Measurements from ENCODE around the gene C2orf72.

The C2orf72 gene

DNA sequence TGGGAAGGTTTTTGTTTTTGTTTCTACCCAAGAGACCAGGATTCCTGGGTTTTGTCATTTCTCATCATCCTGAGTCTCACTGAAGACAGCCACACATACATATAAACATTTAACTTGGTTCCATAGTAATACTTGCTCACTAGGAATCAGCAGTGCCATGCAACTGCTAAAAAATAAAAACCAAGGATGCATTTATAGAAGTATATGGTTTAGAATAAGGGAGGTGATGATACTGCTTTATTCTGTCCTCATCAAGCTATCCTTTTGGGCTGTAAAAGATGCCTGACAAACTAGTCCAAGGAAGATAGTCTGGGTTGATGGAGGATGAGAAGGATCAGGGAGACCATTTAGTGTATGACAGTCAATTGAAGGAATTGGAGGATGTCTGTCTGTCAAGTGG is 40.7 kb upstream of the C2orf72 start:
- Histone ChIP-seq H3K4me1 (ENCODE audit: insufficient read depth, low read length, poor library complexity, severe bottlenecking) (no peaks in the 10 kb centered on the region), H3K4me2 (ENCODE audit: low read depth, low read length, poor library complexity, severe bottlenecking) (no peak overlapping the region), H3K9me2 (replicated peaks; ENCODE audit: low read depth, low read length) (no peaks in the 10 kb centered on the region), H2AFZ (ENCODE audit: low read length) (no peak overlapping the region), H3F3A (ENCODE audit: low read depth) (no peaks in the 10 kb centered on the region), H3K9ac (ENCODE audit: low read depth, low read length, poor library complexity, severe bottlenecking) (no peak overlapping the region), H3K4me3 (ENCODE audit: low read length, poor library complexity, severe bottlenecking) (no peak overlapping the region), H4K20me1 (ENCODE audit: insufficient read depth, low read length, poor library complexity, severe bottlenecking) (no peaks in the 10 kb centered on the region), H3K79me2 (ENCODE audit: insufficient read depth, low read length) (no peaks in the 10 kb centered on the region), H3K9me3 (ENCODE audit: insufficient read depth, low read depth, low read length) (no peaks in the 10 kb centered on the region), H3K36me3 (ENCODE audit: insufficient read depth, low read length) (no peaks in the 10 kb centered on the region), H3K27me3 (ENCODE audit: insufficient read depth, low read length, poor library complexity, severe bottlenecking) (no peaks in the 10 kb centered on the region)
- no peak for TF ChIP-seq EZH2phosphoT487 (IDR thresholded peaks at IDR 0.05; ENCODE audit: borderline replicate concordance)

DNA sequence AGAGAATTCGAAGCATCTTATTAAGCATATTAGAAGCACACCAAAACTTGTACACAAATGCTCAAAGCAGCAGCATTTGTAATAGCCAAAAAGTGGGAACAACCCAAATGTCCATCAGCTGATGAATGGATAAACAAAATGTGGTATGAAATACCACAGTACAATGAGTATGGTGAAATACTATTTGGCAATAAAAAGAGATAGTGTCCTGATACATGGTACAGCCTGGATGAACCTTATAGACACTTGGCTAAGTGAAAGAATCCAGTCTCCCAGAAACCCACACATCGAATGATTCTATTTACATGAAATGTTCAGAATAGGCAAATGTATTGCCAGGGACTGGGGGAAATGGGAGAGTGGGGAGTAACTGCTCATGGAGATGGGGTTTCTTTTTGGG is 38.4 kb upstream of the C2orf72 start:
- Histone ChIP-seq H3F3A (ENCODE audit: low read depth) (no peaks in the 10 kb centered on the region), H3K36me3 (ENCODE audit: insufficient read depth, low read length) (no peaks in the 10 kb centered on the region), H3K27me3 (ENCODE audit: insufficient read depth, low read length, poor library complexity, severe bottlenecking) (peaks cover 4% of the 10 kb centered on the region), H4K20me1 (ENCODE audit: insufficient read depth, low read length, poor library complexity, severe bottlenecking) (no peaks in the 10 kb centered on the region), H3K9me3 (ENCODE audit: insufficient read depth, low read depth, low read length) (no peaks in the 10 kb centered on the region), H3K4me1 (ENCODE audit: insufficient read depth, low read length, poor library complexity, severe bottlenecking) (no peaks in the 10 kb centered on the region), H3K4me3 (ENCODE audit: low read length, poor library complexity, severe bottlenecking) (no peak overlapping the region), H3K4me2 (ENCODE audit: low read depth, low read length, poor library complexity, severe bottlenecking) (no peak overlapping the region), H2AFZ (ENCODE audit: low read length) (no peak overlapping the region), H3K9ac (ENCODE audit: low read depth, low read length, poor library complexity, severe bottlenecking) (no peak overlapping the region), H3K9me2 (replicated peaks; ENCODE audit: low read depth, low read length) (no peaks in the 10 kb centered on the region), H3K79me2 (ENCODE audit: insufficient read depth, low read length) (no peaks in the 10 kb centered on the region)
- TF ChIP-seq, protein P1, sequence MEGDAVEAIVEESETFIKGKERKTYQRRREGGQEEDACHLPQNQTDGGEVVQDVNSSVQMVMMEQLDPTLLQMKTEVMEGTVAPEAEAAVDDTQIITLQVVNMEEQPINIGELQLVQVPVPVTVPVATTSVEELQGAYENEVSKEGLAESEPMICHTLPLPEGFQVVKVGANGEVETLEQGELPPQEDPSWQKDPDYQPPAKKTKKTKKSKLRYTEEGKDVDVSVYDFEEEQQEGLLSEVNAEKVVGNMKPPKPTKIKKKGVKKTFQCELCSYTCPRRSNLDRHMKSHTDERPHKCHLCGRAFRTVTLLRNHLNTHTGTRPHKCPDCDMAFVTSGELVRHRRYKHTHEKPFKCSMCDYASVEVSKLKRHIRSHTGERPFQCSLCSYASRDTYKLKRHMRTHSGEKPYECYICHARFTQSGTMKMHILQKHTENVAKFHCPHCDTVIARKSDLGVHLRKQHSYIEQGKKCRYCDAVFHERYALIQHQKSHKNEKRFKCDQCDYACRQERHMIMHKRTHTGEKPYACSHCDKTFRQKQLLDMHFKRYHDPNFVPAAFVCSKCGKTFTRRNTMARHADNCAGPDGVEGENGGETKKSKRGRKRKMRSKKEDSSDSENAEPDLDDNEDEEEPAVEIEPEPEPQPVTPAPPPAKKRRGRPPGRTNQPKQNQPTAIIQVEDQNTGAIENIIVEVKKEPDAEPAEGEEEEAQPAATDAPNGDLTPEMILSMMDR (conservative IDR thresholded peaks at IDR 0.05; ENCODE audit: low read length): no peak
- no peak for TF ChIP-seq EZH2phosphoT487 (IDR thresholded peaks at IDR 0.05; ENCODE audit: borderline replicate concordance)

DNA sequence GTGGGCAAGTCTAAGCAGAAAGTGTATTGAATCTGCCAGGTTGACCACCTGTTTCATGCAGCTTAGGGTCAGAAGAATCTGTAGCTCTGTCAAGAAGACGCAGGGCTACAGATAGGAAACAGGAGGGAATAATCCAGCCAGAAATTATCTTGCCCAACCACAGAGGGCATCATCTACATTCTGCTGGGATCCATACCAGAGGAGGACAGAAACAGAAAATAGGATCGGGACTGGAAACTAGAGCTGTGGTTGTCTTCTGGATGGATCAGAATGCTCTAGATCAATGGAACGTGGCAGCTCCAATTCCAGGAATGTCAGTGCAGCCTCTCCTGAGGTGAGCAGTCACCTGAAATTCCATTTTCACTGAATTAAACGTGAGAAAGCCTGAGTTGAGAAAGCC is 37.8 kb upstream of the C2orf72 start:
- H3K4me3 ChIP-seq (ENCODE audit: low read length, poor library complexity, severe bottlenecking): no peak overlapping the region
- no peak overlapping the region for H3K4me2 ChIP-seq (ENCODE audit: low read depth, low read length, poor library complexity, severe bottlenecking)
- no peak overlapping the region for H2AFZ ChIP-seq (ENCODE audit: low read length)
- no peaks in the 10 kb centered on the region for H3K9me3 ChIP-seq (ENCODE audit: insufficient read depth, low read depth, low read length)
- H3K27me3 ChIP-seq (ENCODE audit: insufficient read depth, low read length, poor library complexity, severe bottlenecking): peaks cover 4% of the 10 kb centered on the region
- H3K36me3 ChIP-seq (ENCODE audit: insufficient read depth, low read length): no peaks in the 10 kb centered on the region
- TF ChIP-seq, protein P1 (conservative IDR thresholded peaks at IDR 0.05; ENCODE audit: low read length): no peak
- no peak for TF ChIP-seq EZH2phosphoT487 (IDR thresholded peaks at IDR 0.05; ENCODE audit: borderline replicate concordance)
- H3F3A ChIP-seq (ENCODE audit: low read depth): no peaks in the 10 kb centered on the region
- H3K4me1 ChIP-seq (ENCODE audit: insufficient read depth, low read length, poor library complexity, severe bottlenecking): no peaks in the 10 kb centered on the region
- no peak overlapping the region for H3K9ac ChIP-seq (ENCODE audit: low read depth, low read length, poor library complexity, severe bottlenecking)
- no peaks in the 10 kb centered on the region for H4K20me1 ChIP-seq (ENCODE audit: insufficient read depth, low read length, poor library complexity, severe bottlenecking)
- no peaks in the 10 kb centered on the region for H3K79me2 ChIP-seq (ENCODE audit: insufficient read depth, low read length)
- H3K9me2 ChIP-seq (replicated peaks; ENCODE audit: low read depth, low read length): no peaks in the 10 kb centered on the region

DNA sequence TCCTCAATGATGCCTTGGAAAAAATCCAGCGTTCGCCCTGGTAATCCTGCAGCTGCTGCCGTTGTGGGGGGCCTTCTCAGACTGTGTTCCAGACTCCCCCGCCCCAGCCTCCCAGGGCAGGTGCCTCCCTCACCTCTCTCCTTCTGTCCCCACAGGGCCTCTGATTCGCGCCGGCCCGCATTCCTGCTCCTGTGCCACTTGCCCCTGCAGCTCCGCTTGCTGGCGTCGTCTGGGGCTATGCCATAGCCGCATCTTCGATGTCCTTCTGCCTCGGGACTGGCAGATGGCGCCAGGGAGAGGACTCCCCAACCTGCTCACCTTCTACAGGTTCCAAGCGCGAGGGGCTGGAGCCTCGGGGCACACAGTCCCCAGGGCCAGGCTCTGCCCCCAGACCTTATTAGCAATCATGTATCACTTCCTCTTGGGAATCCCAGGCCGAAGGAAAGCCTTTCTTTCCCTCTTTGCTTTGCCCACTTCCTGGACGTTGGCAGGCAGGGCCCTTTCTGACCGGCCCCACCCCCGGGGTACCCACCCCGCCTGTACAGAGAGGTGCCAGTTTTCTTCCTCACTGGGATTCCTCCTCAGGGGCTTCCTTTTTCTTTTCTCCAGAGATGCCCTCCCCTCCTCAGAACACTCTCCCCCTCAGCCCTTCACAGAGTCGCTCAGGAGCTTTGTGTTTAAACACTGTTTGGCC is 37.0 kb upstream of the C2orf72 start:
- H3K9me2 ChIP-seq (replicated peaks; ENCODE audit: low read depth, low read length): no peaks in the 10 kb centered on the region
- H3K9me3 ChIP-seq (ENCODE audit: insufficient read depth, low read depth, low read length): no peaks in the 10 kb centered on the region
- H3K4me3 ChIP-seq (ENCODE audit: low read length, poor library complexity, severe bottlenecking): no peak overlapping the region
- H3F3A ChIP-seq (ENCODE audit: low read depth): no peaks in the 10 kb centered on the region
- no peaks in the 10 kb centered on the region for H3K79me2 ChIP-seq (ENCODE audit: insufficient read depth, low read length)
- H3K9ac ChIP-seq (ENCODE audit: low read depth, low read length, poor library complexity, severe bottlenecking): no peak overlapping the region
- H3K4me2 ChIP-seq (ENCODE audit: low read depth, low read length, poor library complexity, severe bottlenecking): no peak overlapping the region
- H2AFZ ChIP-seq (ENCODE audit: low read length): no peak overlapping the region
- peaks cover 4% of the 10 kb centered on the region for H3K27me3 ChIP-seq (ENCODE audit: insufficient read depth, low read length, poor library complexity, severe bottlenecking)
- H4K20me1 ChIP-seq (ENCODE audit: insufficient read depth, low read length, poor library complexity, severe bottlenecking): no peaks in the 10 kb centered on the region
- TF ChIP-seq, protein P1 (conservative IDR thresholded peaks at IDR 0.05; ENCODE audit: low read length): no peak; the same call in 1 of the 2 replicates
- no peak for TF ChIP-seq EZH2phosphoT487 (IDR thresholded peaks at IDR 0.05; ENCODE audit: borderline replicate concordance)
- H3K4me1 ChIP-seq (ENCODE audit: insufficient read depth, low read length, poor library complexity, severe bottlenecking): no peaks in the 10 kb centered on the region
- H3K36me3 ChIP-seq (ENCODE audit: insufficient read depth, low read length): no peaks in the 10 kb centered on the region
